HUES6 (cell line): Measurements from ENCODE around the gene TMPRSS7.
"Not testable (repeated sequence)": the region's sequence is repeated elsewhere in the genome, so short reads cannot be mapped to it uniquely, and the experiment has no call there.

ENCODE experiments used
- H3K27ac ChIP-seq: 2 replicates; pipeline ENCODE4 v1.7.0; 2013; ENCODE audit warnings: low read depth, mild to moderate bottlenecking, low read length, inconsistent platforms
- H3K27me3 ChIP-seq: 2 replicates; pipeline ENCODE4 v1.6.1; 2013; ENCODE audit warnings: low read length; ENCODE audit not compliant: control insufficient read depth, insufficient read depth
- H3K36me3 ChIP-seq: 2 replicates; pipeline ENCODE4 v1.6.1; 2013; ENCODE audit warnings: low read length; ENCODE audit not compliant: control insufficient read depth, insufficient read depth
- H3K4me1 ChIP-seq: 2 replicates; pipeline ENCODE4 v1.6.1; 2013; ENCODE audit warnings: low read length; ENCODE audit not compliant: control insufficient read depth, insufficient read depth
- H3K4me3 ChIP-seq: 2 replicates; pipeline ENCODE4 v1.5.1; 2013; ENCODE audit warnings: low read depth, low read length
- H3K9ac ChIP-seq: one replicate; pipeline ENCODE4 v1.6.1; 2013; ENCODE audit warnings: mild to moderate bottlenecking, low read length
- H3K9me3 ChIP-seq: 2 replicates; pipeline ENCODE4 v1.6.1; 2013; ENCODE audit warnings: low read depth, low read length; ENCODE audit not compliant: control insufficient read depth, insufficient read depth

Gene TMPRSS7

DNA sequence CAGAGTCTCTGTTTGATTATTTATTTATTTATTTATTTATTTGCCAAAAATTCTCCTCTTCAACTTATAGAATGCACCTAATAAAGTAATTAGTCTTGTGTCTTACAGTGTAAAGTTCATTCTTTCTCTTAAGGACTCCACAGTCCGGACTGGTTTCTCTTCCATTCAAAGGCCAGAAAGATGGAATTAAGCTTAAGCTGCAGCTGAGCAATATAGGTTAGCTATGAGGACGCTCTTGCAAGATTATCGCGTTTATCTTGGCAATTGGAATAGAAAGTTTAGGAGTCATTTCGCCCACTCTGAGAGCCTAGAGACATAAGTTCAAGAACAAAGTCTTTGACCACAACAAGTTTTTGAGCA is 20.8 kb upstream of the TMPRSS7 start:
- Histone ChIP-seq H3K36me3 (no peaks in the 10 kb centered on the region), H3K4me1 (no peaks in the 10 kb centered on the region; the same call in 1 of the 2 replicates), H3K9ac (no peak overlapping the region), H3K27ac (no peak overlapping the region), H3K4me3 (no peak overlapping the region), H3K9me3 (no peaks in the 10 kb centered on the region), H3K27me3 (no peaks in the 10 kb centered on the region)

DNA sequence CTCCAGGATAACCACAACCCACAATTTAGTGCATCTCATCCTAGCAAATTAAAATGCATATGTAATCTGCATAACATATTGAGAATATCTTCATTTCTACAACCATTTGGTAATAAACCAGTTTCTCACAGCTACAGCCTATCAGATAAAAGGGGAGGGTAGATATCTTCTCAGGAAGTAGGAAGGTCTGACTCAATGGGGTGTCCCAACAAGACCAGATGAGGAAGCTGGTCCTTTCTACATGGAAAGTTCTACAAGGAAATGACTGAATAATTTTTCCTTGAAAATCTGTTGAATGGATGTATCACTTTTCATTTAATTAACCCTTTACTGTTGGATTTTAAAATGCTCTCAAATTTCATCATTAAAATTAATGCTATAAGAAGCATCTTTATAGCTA is 17.4 kb upstream of the TMPRSS7 start:
- no peak overlapping the region for H3K4me3 ChIP-seq
- H3K9me3 ChIP-seq, result no peaks in the 10 kb centered on the region; the same call in 1 of the 2 replicates
- no peak overlapping the region for H3K9ac ChIP-seq
- H3K4me1 ChIP-seq, result no peaks in the 10 kb centered on the region; the same call in 1 of the 2 replicates
- no peaks in the 10 kb centered on the region for H3K36me3 ChIP-seq
- no peak overlapping the region for H3K27ac ChIP-seq
- no peaks in the 10 kb centered on the region for H3K27me3 ChIP-seq

DNA sequence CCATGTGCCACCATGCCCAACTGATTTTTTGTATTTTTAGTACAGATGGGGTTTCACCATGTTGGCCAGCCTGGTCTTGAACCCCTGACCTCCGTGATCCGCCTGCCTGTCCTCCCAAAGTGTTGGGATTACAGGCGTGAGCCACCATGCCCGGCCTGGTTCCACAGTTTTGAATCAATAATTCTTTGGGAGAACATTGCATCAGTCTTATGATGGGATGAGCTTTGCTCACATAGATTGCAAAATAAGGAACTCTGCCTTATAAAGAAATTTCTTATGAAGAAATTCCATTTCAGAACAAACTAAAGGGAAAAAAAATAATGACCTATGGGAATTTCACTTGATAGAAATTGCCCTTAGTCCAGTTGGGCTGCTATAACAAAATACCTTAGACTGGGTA is 15.8 kb upstream of the TMPRSS7 start:
- no peak overlapping the region for H3K27ac ChIP-seq
- no peaks in the 10 kb centered on the region for H3K36me3 ChIP-seq
- H3K9me3 ChIP-seq, result no peaks in the 10 kb centered on the region; the same call in 1 of the 2 replicates
- no peaks in the 10 kb centered on the region; the same call in 1 of the 2 replicates for H3K4me1 ChIP-seq
- H3K9ac ChIP-seq, result no peak overlapping the region
- H3K27me3 ChIP-seq, result no peaks in the 10 kb centered on the region
- H3K4me3 ChIP-seq, result no peak overlapping the region

DNA sequence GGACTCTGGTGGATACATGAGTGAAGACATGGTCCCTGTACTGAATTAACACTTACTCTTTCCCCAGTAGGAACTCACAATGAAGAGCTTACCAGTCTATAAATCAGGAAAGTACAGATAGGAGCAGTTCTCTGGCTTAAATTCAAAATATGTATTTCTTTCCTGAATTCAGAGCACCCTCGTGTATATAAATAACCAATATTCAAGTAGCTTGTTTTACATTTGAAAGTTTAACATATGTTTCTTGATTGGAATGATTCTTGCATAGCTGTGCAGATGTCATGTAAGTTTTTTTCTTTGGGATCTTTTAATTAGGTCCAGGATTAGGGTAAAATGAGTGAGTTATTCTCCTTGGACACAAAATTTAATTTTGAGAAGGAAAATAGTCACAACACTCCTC is 14.8 kb upstream of the TMPRSS7 start:
- no peaks in the 10 kb centered on the region; the same call in 1 of the 2 replicates for H3K4me1 ChIP-seq

DNA sequence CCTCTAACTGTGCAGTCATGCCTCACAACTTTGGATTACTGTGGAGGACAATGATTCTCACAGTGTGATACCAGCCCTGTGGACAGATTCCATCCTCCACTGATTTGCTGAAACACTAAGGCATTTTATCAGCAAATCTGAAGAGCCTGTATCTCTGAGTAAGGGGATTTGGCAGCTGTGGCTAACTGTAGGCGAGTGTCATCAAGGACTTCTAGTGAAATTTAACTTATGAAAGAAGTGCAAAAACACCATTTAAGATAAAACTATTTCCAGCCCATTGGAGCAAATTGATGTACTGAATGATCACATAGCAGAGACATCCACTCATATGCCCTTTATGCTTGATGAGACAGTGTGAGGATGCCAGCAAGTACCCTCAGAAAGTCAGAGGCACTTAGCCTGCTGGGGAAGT is 13.9 kb upstream of the TMPRSS7 start:
- H3K9me3 ChIP-seq, result no peaks in the 10 kb centered on the region; the same call in 1 of the 2 replicates
- H3K4me3 ChIP-seq, result no peak overlapping the region
- H3K36me3 ChIP-seq, result no peaks in the 10 kb centered on the region
- H3K27ac ChIP-seq, result no peak overlapping the region
- no peak overlapping the region for H3K9ac ChIP-seq
- no peaks in the 10 kb centered on the region for H3K27me3 ChIP-seq
- no peaks in the 10 kb centered on the region; the same call in 1 of the 2 replicates for H3K4me1 ChIP-seq

More for the DNA sequence above, 14.8 kb upstream of the TMPRSS7 start:
- H3K9me3 ChIP-seq, result no peaks in the 10 kb centered on the region; the same call in 1 of the 2 replicates
- H3K27me3 ChIP-seq, result no peaks in the 10 kb centered on the region
- no peak overlapping the region for H3K4me3 ChIP-seq
- no peak overlapping the region for H3K9ac ChIP-seq
- no peak overlapping the region for H3K27ac ChIP-seq
- H3K36me3 ChIP-seq, result no peaks in the 10 kb centered on the region

DNA sequence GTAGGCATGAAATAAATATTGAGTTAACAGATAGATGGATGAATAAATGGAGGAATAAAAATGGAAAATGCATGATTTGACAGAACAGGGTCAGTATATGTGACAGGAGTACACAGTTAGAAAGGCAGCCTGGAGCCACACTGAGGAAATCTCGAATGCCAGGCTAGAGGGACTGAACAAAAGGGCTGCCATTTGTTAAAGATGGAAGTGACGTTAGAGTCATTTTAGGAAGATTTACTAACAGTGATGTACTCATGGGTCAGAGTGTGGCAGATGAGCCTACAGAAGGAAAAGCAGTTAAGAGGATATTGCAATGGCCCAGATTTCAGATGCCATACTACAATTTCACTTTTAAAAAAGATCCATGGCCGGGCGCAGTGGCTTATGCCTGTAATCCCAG is 7.4 kb upstream of the TMPRSS7 start:
- H3K27ac ChIP-seq, result no peak overlapping the region
- no peak overlapping the region for H3K4me3 ChIP-seq
- no peak overlapping the region for H3K9ac ChIP-seq
- no peaks in the 10 kb centered on the region for H3K36me3 ChIP-seq
- H3K4me1 ChIP-seq, result no peaks in the 10 kb centered on the region
- no peaks in the 10 kb centered on the region for H3K9me3 ChIP-seq
- no peaks in the 10 kb centered on the region for H3K27me3 ChIP-seq

DNA sequence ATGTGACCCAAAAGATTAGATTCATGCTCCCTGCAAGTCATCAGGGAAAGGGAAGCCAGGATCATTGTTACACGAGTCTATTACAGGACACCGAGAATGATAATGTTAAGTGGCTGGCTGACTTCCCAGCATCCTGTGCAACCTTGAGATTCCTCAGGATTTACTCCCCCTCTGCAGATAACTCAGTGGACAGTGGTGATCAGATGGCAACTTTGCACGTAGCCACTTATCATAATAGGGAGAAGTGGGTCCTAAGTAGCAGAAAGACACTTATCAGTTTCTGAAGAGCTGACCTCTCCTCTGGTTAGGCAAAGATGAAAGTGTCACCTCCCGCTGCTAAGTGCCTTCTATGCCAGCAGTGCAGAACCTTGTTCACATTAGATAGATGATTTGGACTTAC is 6.7 kb upstream of the TMPRSS7 start:
- H3K27me3 ChIP-seq, result no peaks in the 10 kb centered on the region

DNA sequence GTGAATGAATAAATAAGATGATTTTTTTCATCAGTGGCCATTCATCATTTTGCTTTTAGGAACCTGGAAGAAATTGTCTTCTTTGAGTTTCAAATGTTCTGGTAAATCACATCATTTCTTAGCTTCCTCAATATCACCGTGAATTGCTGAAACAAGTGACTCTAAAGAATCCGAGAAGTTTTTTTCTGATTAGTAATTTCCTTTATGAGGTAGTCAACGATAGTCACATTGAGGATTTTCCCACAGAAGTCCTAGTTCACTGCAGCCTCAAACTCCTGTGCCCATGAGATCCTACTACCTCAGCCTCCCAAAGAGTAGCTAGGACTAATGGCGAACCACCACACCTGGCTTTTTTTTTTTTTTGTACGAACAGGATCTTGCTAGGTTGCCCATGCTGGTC is 3.6 kb upstream of the TMPRSS7 start:
- H3K27me3 ChIP-seq, result no peaks in the 10 kb centered on the region
- peaks cover 4% of the 10 kb centered on the region; the same call in 1 of the 2 replicates for H3K9me3 ChIP-seq
- no peaks in the 10 kb centered on the region for H3K36me3 ChIP-seq
- no peak overlapping the region for H3K9ac ChIP-seq
- no peak overlapping the region for H3K27ac ChIP-seq
- H3K4me1 ChIP-seq, result no peaks in the 10 kb centered on the region
- H3K4me3 ChIP-seq, result no peak overlapping the region

More for the DNA sequence above, 6.7 kb upstream of the TMPRSS7 start:
- no peak overlapping the region for H3K4me3 ChIP-seq
- H3K9me3 ChIP-seq, result no peaks in the 10 kb centered on the region
- H3K4me1 ChIP-seq, result no peaks in the 10 kb centered on the region
- H3K27ac ChIP-seq, result no peak overlapping the region
- no peak overlapping the region for H3K9ac ChIP-seq
- no peaks in the 10 kb centered on the region for H3K36me3 ChIP-seq

DNA sequence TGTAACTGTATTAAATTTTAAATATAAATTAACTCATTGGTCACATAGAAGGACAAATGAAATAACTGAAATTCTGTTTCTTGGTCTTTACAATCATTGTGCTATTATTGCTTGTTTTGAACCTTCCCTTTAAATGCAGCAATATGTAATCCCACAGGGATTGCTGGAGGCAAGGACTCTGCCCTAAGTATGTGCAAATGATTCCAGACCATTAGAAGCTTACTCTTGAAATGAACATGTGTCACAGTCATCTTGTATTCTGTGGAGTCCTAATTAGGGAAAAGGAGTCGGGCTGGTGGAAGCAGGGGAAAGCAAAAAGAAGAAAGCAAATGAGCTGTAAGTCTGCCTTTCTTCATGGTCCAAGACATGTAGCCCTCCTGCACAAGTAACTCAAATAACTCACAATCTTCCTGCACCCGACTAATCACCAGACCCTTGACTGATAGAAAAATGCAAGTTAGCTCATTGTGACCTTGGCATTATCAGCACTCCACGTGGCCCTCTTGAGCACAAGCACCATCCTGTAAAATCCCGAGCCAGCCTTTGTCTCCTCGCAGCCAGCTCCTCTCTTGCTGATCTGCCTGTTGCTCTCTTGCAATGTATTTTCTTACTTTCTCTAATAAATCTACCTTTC is 2.3 kb upstream of the TMPRSS7 start:
- H3K9ac ChIP-seq, result no peak overlapping the region
- H3K27ac ChIP-seq, result no peak overlapping the region
- no peak overlapping the region for H3K4me3 ChIP-seq
- peaks cover 15% of the 10 kb centered on the region for H3K9me3 ChIP-seq
- H3K27me3 ChIP-seq, result no peaks in the 10 kb centered on the region
- no peaks in the 10 kb centered on the region for H3K4me1 ChIP-seq
- no peaks in the 10 kb centered on the region for H3K36me3 ChIP-seq

DNA sequence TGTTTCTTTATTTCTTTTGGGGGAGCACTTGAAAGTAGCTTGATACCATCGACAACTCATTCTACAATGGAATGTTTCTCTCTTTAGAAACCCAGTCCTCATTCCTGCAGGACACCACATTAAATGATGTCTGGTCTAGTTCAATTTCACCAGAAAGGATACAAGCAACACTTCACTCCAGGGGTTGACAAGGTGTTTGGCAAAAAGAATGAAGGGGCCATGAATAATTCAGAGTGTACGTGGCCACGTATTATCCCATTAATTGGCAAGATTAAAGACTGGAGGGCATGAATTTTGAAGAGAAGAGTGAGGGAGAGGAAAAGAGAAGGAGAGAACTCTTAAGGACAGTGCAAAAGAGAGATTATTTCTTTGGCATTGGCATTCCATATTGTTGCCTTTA is 705 bp downstream of the TMPRSS7 start:
- no peaks in the 10 kb centered on the region for H3K27me3 ChIP-seq
- no peak overlapping the region for H3K4me3 ChIP-seq
- H3K4me1 ChIP-seq, result no peaks in the 10 kb centered on the region
- H3K36me3 ChIP-seq, result no peaks in the 10 kb centered on the region
- no peak overlapping the region for H3K9ac ChIP-seq
- no peak overlapping the region for H3K27ac ChIP-seq
- peaks cover 27% of the 10 kb centered on the region for H3K9me3 ChIP-seq

DNA sequence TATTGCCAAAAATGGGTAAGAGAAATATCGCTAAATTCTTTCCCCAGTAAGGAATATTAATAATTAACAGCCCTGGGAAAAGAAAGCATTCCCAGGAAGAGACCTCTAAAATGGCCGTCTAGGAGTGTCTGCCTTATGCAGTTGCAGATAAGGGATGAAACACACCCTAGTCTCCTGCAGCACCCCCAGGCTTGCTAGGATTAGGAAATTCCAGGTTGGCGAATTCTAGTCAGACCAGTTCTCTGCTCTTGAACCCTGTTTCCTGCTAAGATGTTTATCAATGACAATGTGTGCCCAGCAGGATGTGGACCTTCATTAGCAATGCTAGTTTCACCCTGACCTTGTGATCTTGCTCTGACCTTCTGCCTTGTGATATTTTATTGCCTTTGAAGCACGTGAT is 2.7 kb downstream of the TMPRSS7 start:
- not testable (repeated sequence) for H3K27ac ChIP-seq, H3K27me3 ChIP-seq, H3K4me3 ChIP-seq, H3K9ac ChIP-seq, H3K36me3 ChIP-seq, H3K4me1 ChIP-seq
- peaks cover 27% of the 10 kb centered on the region for H3K9me3 ChIP-seq
